HepG2 (cell line): ENCODE results near the gene BPHL.

Source experiments
- GABPA ChIP-seq, 2 experiments: IDR thresholded peaks; 2 replicates each; pipeline ENCODE4 v1.6.1; 2011 to 2016; ENCODE audit warnings: low read depth in 2 of 2, low read length in 1 of 2, missing biosample characterization in 1 of 2, missing genetic modification characterization in 1 of 2
- MYC ChIP-seq: sonication (generic); formaldehyde crosslinking; IDR thresholded peaks from 2 replicates; pipeline ENCODE4 v1.9.0; 2021; ENCODE audit warnings: missing genetic modification reagents, borderline replicate concordance
- POLR2A ChIP-seq, 2 experiments: IDR thresholded peaks; 2 replicates each; pipeline ENCODE4 v1.6.1; 2011; ENCODE audit warnings: low read depth in 2 of 2, low read length in 2 of 2, mild to moderate bottlenecking in 1 of 2, moderate library complexity in 1 of 2; ENCODE audit not compliant: insufficient read depth in 1 of 2
- REXO4 ChIP-seq: sonication (generic); formaldehyde crosslinking; IDR thresholded peaks from 2 replicates; pipeline ENCODE4 v1.8.0; 2022; ENCODE audit warnings: missing genetic modification reagents, mild to moderate bottlenecking, borderline replicate concordance
- ZBTB3 ChIP-seq: sonication (generic); formaldehyde crosslinking; IDR thresholded peaks from 2 replicates; pipeline ENCODE4 v1.4.0; 2020; ENCODE audit warnings: low read depth, mild to moderate bottlenecking, moderate library complexity, missing genetic modification reagents, borderline replicate concordance
- ZZZ3 ChIP-seq: sonication (generic); formaldehyde crosslinking; IDR thresholded peaks from 2 replicates; pipeline ENCODE4 v1.4.0; 2020; ENCODE audit warnings: missing genetic modification reagents, mild to moderate bottlenecking, borderline replicate concordance
- TF ChIP-seq, protein P1 (sequence below): sonication (generic); formaldehyde crosslinking; IDR thresholded peaks from 2 replicates; pipeline ENCODE4 v1.5.0; 2020; ENCODE audit warnings: mild to moderate bottlenecking, missing genetic modification reagents, moderate library complexity
- TF ChIP-seq, protein P2 (sequence below): sonication (generic); formaldehyde crosslinking; IDR thresholded peaks from 2 replicates; pipeline ENCODE4 v1.4.0; 2020; ENCODE audit warnings: missing genetic modification reagents
- TF ChIP-seq, protein P3 (sequence below): sonication (generic); formaldehyde crosslinking; IDR thresholded peaks from 2 replicates; pipeline ENCODE4 v1.4.0; 2020; ENCODE audit warnings: mild to moderate bottlenecking, missing genetic modification reagents, borderline replicate concordance
- TF ChIP-seq, protein P4 (sequence below): sonication (generic); formaldehyde crosslinking; IDR thresholded peaks from 2 replicates; pipeline ENCODE4 v1.4.0; 2020; ENCODE audit warnings: mild to moderate bottlenecking, missing genetic modification reagents, borderline replicate concordance
- TF ChIP-seq, protein P5 (sequence below): sonication (generic); formaldehyde crosslinking; IDR thresholded peaks from 2 replicates; pipeline ENCODE4 v1.4.0; 2020; ENCODE audit warnings: missing genetic modification reagents

DNA sequence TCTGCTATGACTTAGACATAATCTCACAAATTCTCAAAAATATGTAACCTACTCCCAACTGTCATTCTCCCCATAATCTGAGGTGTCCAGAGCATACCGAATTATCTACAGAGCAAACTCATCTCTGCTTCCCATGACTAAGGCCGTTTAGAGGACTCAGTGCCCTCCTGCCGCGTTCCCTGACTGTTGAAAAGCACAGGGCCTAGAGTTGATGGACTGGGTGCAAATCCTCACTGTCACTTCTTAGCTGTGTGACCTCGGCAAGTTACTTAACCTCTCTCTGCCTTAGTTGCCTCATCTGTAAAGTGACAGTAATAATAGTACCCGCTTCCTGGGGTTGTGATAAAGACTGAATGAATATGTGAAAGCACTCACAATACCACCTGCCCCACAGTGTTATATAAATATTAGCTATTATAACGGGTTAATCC, 43.6 kb downstream of the BPHL start:
- TF ChIP-seq, protein P1, sequence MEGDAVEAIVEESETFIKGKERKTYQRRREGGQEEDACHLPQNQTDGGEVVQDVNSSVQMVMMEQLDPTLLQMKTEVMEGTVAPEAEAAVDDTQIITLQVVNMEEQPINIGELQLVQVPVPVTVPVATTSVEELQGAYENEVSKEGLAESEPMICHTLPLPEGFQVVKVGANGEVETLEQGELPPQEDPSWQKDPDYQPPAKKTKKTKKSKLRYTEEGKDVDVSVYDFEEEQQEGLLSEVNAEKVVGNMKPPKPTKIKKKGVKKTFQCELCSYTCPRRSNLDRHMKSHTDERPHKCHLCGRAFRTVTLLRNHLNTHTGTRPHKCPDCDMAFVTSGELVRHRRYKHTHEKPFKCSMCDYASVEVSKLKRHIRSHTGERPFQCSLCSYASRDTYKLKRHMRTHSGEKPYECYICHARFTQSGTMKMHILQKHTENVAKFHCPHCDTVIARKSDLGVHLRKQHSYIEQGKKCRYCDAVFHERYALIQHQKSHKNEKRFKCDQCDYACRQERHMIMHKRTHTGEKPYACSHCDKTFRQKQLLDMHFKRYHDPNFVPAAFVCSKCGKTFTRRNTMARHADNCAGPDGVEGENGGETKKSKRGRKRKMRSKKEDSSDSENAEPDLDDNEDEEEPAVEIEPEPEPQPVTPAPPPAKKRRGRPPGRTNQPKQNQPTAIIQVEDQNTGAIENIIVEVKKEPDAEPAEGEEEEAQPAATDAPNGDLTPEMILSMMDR (CRISPR knock-in tag) = no peak
- TF ChIP-seq REXO4 (CRISPR knock-in tag) (no peak), ZBTB3 (CRISPR knock-in tag) (no peak), GABPA (IDR thresholded peaks at IDR 0.05; ENCODE audit: low read depth, low read length) (no peak), GABPA (CRISPR knock-in tag; IDR thresholded peaks at IDR 0.05; ENCODE audit: low read depth) (no peak), POLR2A (IDR thresholded peaks at IDR 0.05; ENCODE audit: insufficient read depth in 1 of 2, low read depth in 2 of 2, low read length in 2 of 2) (no peak), MYC (no peak), ZZZ3 (CRISPR knock-in tag) (no peak)
- TF ChIP-seq, protein P2, sequence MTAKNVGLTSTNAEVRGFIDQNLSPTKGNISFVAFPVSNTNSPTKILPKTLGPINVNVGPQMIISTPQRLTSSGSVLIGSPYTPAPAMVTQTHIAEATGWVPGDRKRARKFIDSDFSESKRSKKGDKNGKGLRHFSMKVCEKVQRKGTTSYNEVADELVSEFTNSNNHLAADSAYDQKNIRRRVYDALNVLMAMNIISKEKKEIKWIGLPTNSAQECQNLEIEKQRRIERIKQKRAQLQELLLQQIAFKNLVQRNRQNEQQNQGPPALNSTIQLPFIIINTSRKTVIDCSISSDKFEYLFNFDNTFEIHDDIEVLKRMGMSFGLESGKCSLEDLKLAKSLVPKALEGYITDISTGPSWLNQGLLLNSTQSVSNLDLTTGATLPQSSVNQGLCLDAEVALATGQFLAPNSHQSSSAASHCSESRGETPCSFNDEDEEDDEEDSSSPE (CRISPR knock-in tag) = no peak
- TF ChIP-seq, protein P3, sequence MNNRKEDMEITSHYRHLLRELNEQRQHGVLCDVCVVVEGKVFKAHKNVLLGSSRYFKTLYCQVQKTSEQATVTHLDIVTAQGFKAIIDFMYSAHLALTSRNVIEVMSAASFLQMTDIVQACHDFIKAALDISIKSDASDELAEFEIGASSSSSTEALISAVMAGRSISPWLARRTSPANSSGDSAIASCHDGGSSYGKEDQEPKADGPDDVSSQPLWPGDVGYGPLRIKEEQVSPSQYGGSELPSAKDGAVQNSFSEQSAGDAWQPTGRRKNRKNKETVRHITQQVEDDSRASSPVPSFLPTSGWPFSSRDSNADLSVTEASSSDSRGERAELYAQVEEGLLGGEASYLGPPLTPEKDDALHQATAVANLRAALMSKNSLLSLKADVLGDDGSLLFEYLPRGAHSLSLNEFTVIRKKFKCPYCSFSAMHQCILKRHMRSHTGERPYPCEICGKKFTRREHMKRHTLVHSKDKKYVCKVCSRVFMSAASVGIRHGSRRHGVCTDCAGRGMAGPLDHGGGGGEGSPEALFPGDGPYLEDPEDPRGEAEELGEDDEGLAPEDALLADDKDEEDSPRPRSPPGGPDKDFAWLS = no peak
- TF ChIP-seq, protein P4, sequence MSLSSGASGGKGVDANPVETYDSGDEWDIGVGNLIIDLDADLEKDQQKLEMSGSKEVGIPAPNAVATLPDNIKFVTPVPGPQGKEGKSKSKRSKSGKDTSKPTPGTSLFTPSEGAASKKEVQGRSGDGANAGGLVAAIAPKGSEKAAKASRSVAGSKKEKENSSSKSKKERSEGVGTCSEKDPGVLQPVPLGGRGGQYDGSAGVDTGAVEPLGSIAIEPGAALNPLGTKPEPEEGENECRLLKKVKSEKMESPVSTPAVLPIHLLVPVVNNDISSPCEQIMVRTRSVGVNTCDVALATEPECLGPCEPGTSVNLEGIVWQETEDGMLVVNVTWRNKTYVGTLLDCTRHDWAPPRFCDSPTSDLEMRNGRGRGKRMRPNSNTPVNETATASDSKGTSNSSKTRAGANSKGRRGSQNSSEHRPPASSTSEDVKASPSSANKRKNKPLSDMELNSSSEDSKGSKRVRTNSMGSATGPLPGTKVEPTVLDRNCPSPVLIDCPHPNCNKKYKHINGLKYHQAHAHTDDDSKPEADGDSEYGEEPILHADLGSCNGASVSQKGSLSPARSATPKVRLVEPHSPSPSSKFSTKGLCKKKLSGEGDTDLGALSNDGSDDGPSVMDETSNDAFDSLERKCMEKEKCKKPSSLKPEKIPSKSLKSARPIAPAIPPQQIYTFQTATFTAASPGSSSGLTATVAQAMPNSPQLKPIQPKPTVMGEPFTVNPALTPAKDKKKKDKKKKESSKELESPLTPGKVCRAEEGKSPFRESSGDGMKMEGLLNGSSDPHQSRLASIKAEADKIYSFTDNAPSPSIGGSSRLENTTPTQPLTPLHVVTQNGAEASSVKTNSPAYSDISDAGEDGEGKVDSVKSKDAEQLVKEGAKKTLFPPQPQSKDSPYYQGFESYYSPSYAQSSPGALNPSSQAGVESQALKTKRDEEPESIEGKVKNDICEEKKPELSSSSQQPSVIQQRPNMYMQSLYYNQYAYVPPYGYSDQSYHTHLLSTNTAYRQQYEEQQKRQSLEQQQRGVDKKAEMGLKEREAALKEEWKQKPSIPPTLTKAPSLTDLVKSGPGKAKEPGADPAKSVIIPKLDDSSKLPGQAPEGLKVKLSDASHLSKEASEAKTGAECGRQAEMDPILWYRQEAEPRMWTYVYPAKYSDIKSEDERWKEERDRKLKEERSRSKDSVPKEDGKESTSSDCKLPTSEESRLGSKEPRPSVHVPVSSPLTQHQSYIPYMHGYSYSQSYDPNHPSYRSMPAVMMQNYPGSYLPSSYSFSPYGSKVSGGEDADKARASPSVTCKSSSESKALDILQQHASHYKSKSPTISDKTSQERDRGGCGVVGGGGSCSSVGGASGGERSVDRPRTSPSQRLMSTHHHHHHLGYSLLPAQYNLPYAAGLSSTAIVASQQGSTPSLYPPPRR (CRISPR knock-in tag) = no peak
- TF ChIP-seq, protein P5, sequence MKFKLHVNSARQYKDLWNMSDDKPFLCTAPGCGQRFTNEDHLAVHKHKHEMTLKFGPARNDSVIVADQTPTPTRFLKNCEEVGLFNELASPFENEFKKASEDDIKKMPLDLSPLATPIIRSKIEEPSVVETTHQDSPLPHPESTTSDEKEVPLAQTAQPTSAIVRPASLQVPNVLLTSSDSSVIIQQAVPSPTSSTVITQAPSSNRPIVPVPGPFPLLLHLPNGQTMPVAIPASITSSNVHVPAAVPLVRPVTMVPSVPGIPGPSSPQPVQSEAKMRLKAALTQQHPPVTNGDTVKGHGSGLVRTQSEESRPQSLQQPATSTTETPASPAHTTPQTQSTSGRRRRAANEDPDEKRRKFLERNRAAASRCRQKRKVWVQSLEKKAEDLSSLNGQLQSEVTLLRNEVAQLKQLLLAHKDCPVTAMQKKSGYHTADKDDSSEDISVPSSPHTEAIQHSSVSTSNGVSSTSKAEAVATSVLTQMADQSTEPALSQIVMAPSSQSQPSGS (CRISPR knock-in tag) = no peak
